H1 (cell line): ENCODE results near the gene DPEP2NB. TPM values are rescaled to one million over a fixed set of nuclear protein-coding genes. Genes with fewer than 3 reads are reported as not detected.

Experiments
- CTCF ChIA-PET: fragments of 300-600 bp; sonication (Branson Sonifier 250); formaldehyde crosslinking; loops from one replicate; lab custom pipeline; 2021; ENCODE audit not compliant: partially characterized antibody; lab: Charles Lee
- POLR2A ChIA-PET: fragments of 300-600 bp; sonication (Branson Sonifier 250); formaldehyde crosslinking; loops from one replicate; lab custom pipeline; 2021; ENCODE audit warnings: inconsistent platforms; ENCODE audit not compliant: partially characterized antibody; lab: Charles Lee
- DNase-seq, 2 experiments: peaks; one replicate each; pipeline versions ENCODE4 v3.0.0 to v3.0.0-alpha.2; 2010 to 2022; ENCODE audit warnings: low spot score in 2 of 2, low read depth in 1 of 2, mixed read lengths in 1 of 2
- FAIRE-seq: peaks from 2 replicates; lab custom pipeline; 2011; peaks lifted over from hg19 to GRCh38; lab: Jason Lieb, UNC
- H2AFZ ChIP-seq: 2 replicates; pipeline ENCODE4 v1.8.1; 2012; ENCODE audit warnings: low read length, inconsistent platforms
- H2AK5ac ChIP-seq: 2 replicates; pipeline ENCODE4 v1.6.1; 2013; ENCODE audit warnings: low read depth, low read length
- H2BK120ac ChIP-seq: replicated peaks from 2 replicates; pipeline ENCODE3; 2013; ENCODE audit warnings: low read depth, low read length, inconsistent platforms
- H2BK12ac ChIP-seq: 2 replicates; pipeline ENCODE4 v1.6.1; 2013; ENCODE audit warnings: low read depth, low read length
- H2BK15ac ChIP-seq: 2 replicates; pipeline ENCODE4 v1.6.1; 2013; ENCODE audit warnings: low read length
- H2BK20ac ChIP-seq: 2 replicates; pipeline ENCODE4 v1.6.1; 2013; ENCODE audit warnings: low read length
- H2BK5ac ChIP-seq: 2 replicates; pipeline ENCODE4 v1.6.1; 2013; ENCODE audit warnings: low read depth, low read length
- H3K14ac ChIP-seq: 2 replicates; pipeline ENCODE4 v1.6.1; 2013; ENCODE audit warnings: inconsistent platforms; ENCODE audit not compliant: insufficient read length
- H3K18ac ChIP-seq: 2 replicates; pipeline ENCODE4 v1.6.1; 2013; ENCODE audit warnings: low read length; ENCODE audit errors: extremely low read depth
- H3K23ac ChIP-seq: 2 replicates; pipeline ENCODE4 v1.6.1; 2013; ENCODE audit warnings: inconsistent platforms; ENCODE audit not compliant: insufficient read length
- H3K23me2 ChIP-seq: 2 replicates; pipeline ENCODE4 v1.6.1; 2013; ENCODE audit warnings: low read depth, low read length
- H3K27ac ChIP-seq: 2 replicates; pipeline ENCODE4 v1.6.1; 2011; ENCODE audit warnings: low read depth, low read length, inconsistent platforms
- H3K27me3 ChIP-seq, 4 experiments: replicated peaks in 1 of 4; 1 replicate in 1 of 4; 2 replicates in 3 of 4; pipeline versions ENCODE4 v1.6.1 to v1.8.1; 2011 to 2013; ENCODE audit warnings: low read length in 3 of 4, mild to moderate bottlenecking in 3 of 4, inconsistent platforms in 2 of 4, mixed read lengths in 2 of 4, moderate library complexity in 1 of 4; ENCODE audit not compliant: control insufficient read depth in 3 of 4, insufficient read depth in 3 of 4; ENCODE audit errors: extremely low read depth in 1 of 4
- H3K36me3 ChIP-seq, 4 experiments: 2 replicates each; pipeline versions ENCODE4 v1.6.1 to v1.8.1; 2011 to 2013; ENCODE audit warnings: mild to moderate bottlenecking in 4 of 4, low read length in 3 of 4, moderate library complexity in 2 of 4, control low read depth in 1 of 4, inconsistent platforms in 1 of 4; ENCODE audit not compliant: insufficient read depth in 4 of 4, control insufficient read depth in 2 of 4
- H3K4ac ChIP-seq: replicated peaks from 2 replicates; pipeline ENCODE3; 2013; ENCODE audit warnings: low read length, low read depth, mixed read lengths, inconsistent platforms; ENCODE audit not compliant: insufficient read length
- H3K4me1 ChIP-seq, 4 experiments: replicated peaks in 1 of 4; 1 replicate in 1 of 4; 2 replicates in 3 of 4; pipeline versions ENCODE4 v1.6.1 to v1.8.1; 2011 to 2013; ENCODE audit warnings: low read length in 3 of 4, inconsistent platforms in 2 of 4, mixed read lengths in 1 of 4; ENCODE audit not compliant: insufficient read depth in 4 of 4, control insufficient read depth in 3 of 4
- H3K4me2 ChIP-seq, 2 experiments: 2 replicates each; pipeline versions ENCODE4 v1.6.1 to v1.8.1; 2011 to 2013; ENCODE audit warnings: low read depth in 2 of 2, low read length in 2 of 2, control low read depth in 1 of 2, inconsistent platforms in 1 of 2, mild to moderate bottlenecking in 1 of 2; ENCODE audit not compliant: insufficient read depth in 1 of 2
- H3K4me3 ChIP-seq, 4 experiments: fragments of 200-600, 300-600 bp in 1 of 4; sonication (generic), shearing (Covaris generic), sonication (Bioruptor Twin) in 1 of 4; 2 replicates each; pipeline versions ENCODE4 v1.5.1 to v1.8.1; 2011 to 2016; ENCODE audit warnings: low read length in 4 of 4, low read depth in 3 of 4, control low read depth in 2 of 4, inconsistent platforms in 2 of 4, mild to moderate bottlenecking in 2 of 4, mixed read lengths in 1 of 4, moderate library complexity in 1 of 4; ENCODE audit not compliant: insufficient read depth in 2 of 4; ENCODE audit errors: extremely low read depth in 1 of 4
- H3K56ac ChIP-seq: replicated peaks from 2 replicates; pipeline ENCODE3; 2013; ENCODE audit warnings: low read depth, mild to moderate bottlenecking, mixed read lengths, low read length, inconsistent platforms; ENCODE audit not compliant: insufficient read length
- H3K79me1 ChIP-seq: 2 replicates; pipeline ENCODE4 v1.6.1; 2013; ENCODE audit warnings: low read depth, low read length, control low read depth
- H3K79me2 ChIP-seq, 2 experiments: 2 replicates each; pipeline versions ENCODE4 v1.6.1 to v1.8.1; 2012 to 2013; ENCODE audit warnings: low read length in 2 of 2, mild to moderate bottlenecking in 2 of 2, inconsistent platforms in 1 of 2; ENCODE audit not compliant: insufficient read depth in 2 of 2, control insufficient read depth in 1 of 2
- H3K9ac ChIP-seq, 4 experiments: replicated peaks in 1 of 4; 1 replicate in 1 of 4; 2 replicates in 3 of 4; pipeline versions ENCODE4 v1.6.1 to v1.8.1; 2011 to 2013; ENCODE audit warnings: low read depth in 3 of 4, low read length in 3 of 4, control low read depth in 2 of 4, mild to moderate bottlenecking in 2 of 4, moderate library complexity in 2 of 4, inconsistent platforms in 1 of 4; ENCODE audit errors: extremely low read depth in 1 of 4
- H3K9me3 ChIP-seq, 2 experiments: 2 replicates each; pipeline versions ENCODE4 v1.6.1 to v1.8.1; 2012 to 2013; ENCODE audit warnings: mild to moderate bottlenecking in 2 of 2, moderate library complexity in 2 of 2, control low read depth in 1 of 2, inconsistent platforms in 1 of 2, low read depth in 1 of 2, low read length in 1 of 2, mixed read lengths in 1 of 2; ENCODE audit not compliant: insufficient read depth in 2 of 2
- H4K20me1 ChIP-seq, 2 experiments: replicated peaks in 1 of 2; 2 replicates each; pipeline versions ENCODE3 to v1.8.1; 2011 to 2013; ENCODE audit warnings: inconsistent platforms in 2 of 2, low read length in 2 of 2, mild to moderate bottlenecking in 1 of 2; ENCODE audit not compliant: insufficient read depth in 2 of 2, control insufficient read depth in 1 of 2
- H4K5ac ChIP-seq: 2 replicates; pipeline ENCODE4 v1.6.1; 2013; ENCODE audit warnings: low read length, low read depth, mixed read lengths, inconsistent platforms; ENCODE audit not compliant: insufficient read length
- H4K8ac ChIP-seq: 2 replicates; pipeline ENCODE4 v1.8.0; 2013; ENCODE audit warnings: mild to moderate bottlenecking, moderate library complexity, low read length, inconsistent platforms; ENCODE audit not compliant: insufficient read depth; ENCODE audit errors: extremely low read depth
- H4K91ac ChIP-seq: replicated peaks from 2 replicates; pipeline ENCODE3; 2013; ENCODE audit warnings: low read length, mixed read lengths, inconsistent platforms; ENCODE audit not compliant: insufficient read length
- CREB1 ChIP-seq: IDR thresholded peaks from 2 replicates; pipeline ENCODE4 v1.6.1; 2012; ENCODE audit warnings: inconsistent platforms
- KDM1A ChIP-seq: fragments of 200-600, 300-600 bp; sonication (generic); IDR thresholded peaks from 2 replicates; pipeline ENCODE4 v1.7.1; 2016; ENCODE audit warnings: mild to moderate bottlenecking, low read length, borderline replicate concordance
- MAFK ChIP-seq: IDR thresholded peaks from 2 replicates; pipeline ENCODE4 v1.6.1; 2012; ENCODE audit warnings: low read depth, mild to moderate bottlenecking, improper control_type of control experiment, low read length
- NRF1 ChIP-seq: IDR thresholded peaks from 2 replicates; pipeline ENCODE4 v1.6.1; 2011; ENCODE audit warnings: mild to moderate bottlenecking, low read depth, low read length, improper control_type of control experiment
- POLR2A ChIP-seq, 2 experiments: IDR thresholded peaks; 1 replicate in 1 of 2; 2 replicates in 1 of 2; pipeline ENCODE4 v1.6.1; 2011; ENCODE audit warnings: low read depth in 2 of 2, low read length in 2 of 2, mild to moderate bottlenecking in 2 of 2; ENCODE audit errors: control extremely low read depth in 1 of 2
- POLR2AphosphoS5 ChIP-seq: IDR thresholded peaks from 2 replicates; pipeline ENCODE4 v1.6.1; 2011; ENCODE audit warnings: low read depth, low read length
- RBBP5 ChIP-seq: IDR thresholded peaks from 2 replicates; pipeline ENCODE4 v1.7.1; 2012; ENCODE audit warnings: low read depth, mild to moderate bottlenecking, inconsistent platforms, low read length, moderate library complexity, borderline replicate concordance
- RXRA ChIP-seq: IDR thresholded peaks from 2 replicates; pipeline ENCODE4 v1.6.1; 2011; ENCODE audit warnings: low read depth, mild to moderate bottlenecking, low read length, moderate library complexity; ENCODE audit not compliant: insufficient read depth
- SAP30 ChIP-seq: fragments of 300-600 bp; sonication (generic); IDR thresholded peaks from 2 replicates; pipeline ENCODE4 v1.7.1; 2012; ENCODE audit warnings: low read length, moderate library complexity, mild to moderate bottlenecking, inconsistent platforms; ENCODE audit not compliant: insufficient read depth, insufficient replicate concordance
- SIX5 ChIP-seq: IDR thresholded peaks from 2 replicates; pipeline ENCODE4 v1.6.1; 2011; ENCODE audit warnings: mild to moderate bottlenecking, low read depth, low read length
- SP1 ChIP-seq: IDR thresholded peaks from 2 replicates; pipeline ENCODE4 v1.6.1; 2011; ENCODE audit warnings: low read depth, low read length
- SP4 ChIP-seq: IDR thresholded peaks from 2 replicates; pipeline ENCODE4 v1.6.1; 2012; ENCODE audit warnings: low read length, inconsistent platforms
- TAF1 ChIP-seq: IDR thresholded peaks from 2 replicates; pipeline ENCODE4 v1.6.1; 2011; ENCODE audit warnings: mild to moderate bottlenecking, low read depth, low read length
- TBP ChIP-seq: IDR thresholded peaks from 2 replicates; pipeline ENCODE4 v1.6.1; 2011; ENCODE audit warnings: low read depth, low read length, improper control_type of control experiment
- TEAD4 ChIP-seq: IDR thresholded peaks from 2 replicates; pipeline ENCODE4 v1.6.1; 2012; ENCODE audit warnings: low read depth, low read length, inconsistent platforms, mixed read lengths
- YY1 ChIP-seq: IDR thresholded peaks from 2 replicates; pipeline ENCODE4 v1.6.1; 2011; ENCODE audit warnings: low read depth, mild to moderate bottlenecking, low read length
- WGBS, 2 experiments: shearing (Covaris generic) in 1 of 2; methylation state at CpG; one replicate each; pipeline versions ENCODE4 v1.1.6 to v1.1.7; 2013 to 2015; ENCODE audit warnings: low lambda C conversion rate in 2 of 2, mixed read lengths in 2 of 2, inconsistent platforms in 1 of 2, low coverage in 1 of 2, missing lambda C conversion rate in 1 of 2; ENCODE audit not compliant: insufficient replicate concordance in 2 of 2, insufficient coverage in 1 of 2, insufficient read length in 1 of 2; ENCODE audit errors: extremely low coverage in 1 of 2, missing lambda C conversion rate in 1 of 2; 5-methylcytosine and 5-hydroxymethylcytosine counted together
- polyA plus RNA-seq, 7 experiments: library from polyadenylated mRNA; depleted of rRNA in 3 of 7; stranded (reverse) in 5 of 7; unstranded in 2 of 7; fragments of >200 nt in 5 of 7; fragments of 200-250 nt in 2 of 7; gene quantifications; 1 replicate in 5 of 7; 2 replicates in 1 of 7; 4 replicates in 1 of 7; pipeline versions ENCODE4 v1.2.1 to v1.2.3, GENCODE V29; 2011 to 2013; ENCODE audit warnings: missing spikeins in 2 of 7, mixed read lengths in 2 of 7
- total RNA-seq: library from RNA; stranded (reverse); fragmentation: NEBNext Ultra II Directional; extraction: Animal tissue kit (Norgen Biotek cat#: 25700); gene quantifications from 2 replicates; pipeline ENCODE4 v1.2.1, GENCODE V29; 2021

DPEP2NB gene
- total and polyA plus RNA-seq, 2 of the 8 experiments (the other 6 are each of a cell fraction or from before 2014, with no cell fraction given), result not detected

GRCh38 chr16:68062910-68063393, 47.2 kb upstream of the DPEP2NB start:
- Histone ChIP-seq H3K9ac (no peak overlapping the region), H2BK120ac (no peak overlapping the region), H3K36me3 (peaks cover 0 to 19% (median 9%) of the 10 kb centered on the region in 4 experiments; a peak in 7 of 8 replicates), H3K56ac (no peak overlapping the region), H3K4ac (no peak overlapping the region), H3K27ac (no peak overlapping the region), H3K23me2 (no peaks in the 10 kb centered on the region), H3K27me3 (no peaks in the 10 kb centered on the region; a peak in 1 of 7 replicates), H3K79me2 (no peaks in the 10 kb centered on the region), H3K79me1 (no peaks in the 10 kb centered on the region), H2BK15ac (no peak overlapping the region), H3K9me3 (no peaks in the 10 kb centered on the region), H3K4me2 (no peak overlapping the region), H2BK12ac (no peak overlapping the region), H3K23ac (no peak overlapping the region), H4K5ac (no peak overlapping the region), H4K8ac (no peak overlapping the region), H4K20me1 (peaks cover 0 to 2% of the 10 kb centered on the region in 2 experiments), H2BK5ac (no peak overlapping the region), H2AK5ac (no peak overlapping the region), H3K4me3 (no peak overlapping the region), H3K14ac (no peak overlapping the region), H2BK20ac (no peak overlapping the region), H3K18ac (no peak overlapping the region), H4K91ac (no peak overlapping the region), H3K4me1 (no peaks in the 10 kb centered on the region), H2AFZ (no peak overlapping the region)
- WGBS, 2 experiments, result 91% methylated on average over 4 of the region's 4 CpGs; no CpG with 5 or more reads in 1 of the 2 experiments
- FAIRE-seq (no peak), DNase-seq (no peak)
- ChIA-PET POLR2A (no interaction called here), CTCF (interaction anchor here (0.6 to 4.1 kb wide), 8 partner anchors 8 to 167 kb away, joined by 3 to 26 read pairs (median 4); no protein-coding TSS in a partner anchor)
- TF ChIP-seq TBP (no peak), POLR2A (IDR thresholded peaks at IDR 0.05; ENCODE audit: control extremely low read depth in 1 of 2, low read depth in 2 of 2, low read length in 2 of 2) (no peak), SP4 (no peak), POLR2AphosphoS5 (no peak), CREB1 (no peak), RBBP5 (no peak), TAF1 (no peak), TEAD4 (no peak), MAFK (no peak), SAP30 (no peak), RXRA (no peak), SIX5 (no peak), KDM1A (no peak), YY1 (no peak), NRF1 (no peak), SP1 (no peak)
